Activated T-cell treated with anti-CD3 and anti-CD28 coated beads, Interleukin-2, amount 50 U/mL, for 4 hours (primary cell): ENCODE measurements around the gene COL4A3. TPM values are rescaled to one million over a fixed set of nuclear protein-coding genes. Genes with fewer than 3 reads are reported as not detected.

Experiments
- ATAC-seq, 2 donors: fragments of 200-7000 bp; cut with Tn5 transposase; one replicate each; pipeline ENCODE4 v1.10.0; 2021
- DNase-seq: peaks from one replicate; pipeline ENCODE4 v3.0.0-alpha.2; 2020
- H3K27me3 Mint-ChIP-seq: one replicate; pipeline ENCODE4 v1.8.0; 2021; ENCODE audit warnings: low read depth, mixed read lengths
- H3K36me3 Mint-ChIP-seq: one replicate; pipeline ENCODE4 v1.8.0; 2022; ENCODE audit warnings: mixed read lengths; ENCODE audit not compliant: insufficient read depth
- H3K4me1 Mint-ChIP-seq: one replicate; pipeline ENCODE4 v1.8.0; 2021; ENCODE audit warnings: low read depth, mixed read lengths
- H3K4me3 Mint-ChIP-seq: one replicate; pipeline ENCODE4 v1.8.0; 2021; ENCODE audit warnings: mild to moderate bottlenecking, moderate library complexity, mixed read lengths
- H3K9me3 Mint-ChIP-seq: one replicate; pipeline ENCODE4 v1.8.0; 2021; ENCODE audit warnings: mixed read lengths
- total RNA-seq, 3 donors: library from RNA; stranded (reverse); gene quantifications; one replicate each; pipeline ENCODE4 v1.2.1, GENCODE V29; 2021

Gene COL4A3
- under 1 TPM in 1 of 3 donors, not detected in 2; 0.16 TPM for total RNA-seq

- Mint-ChIP-seq H3K4me3 (peak within 1 kb of the TSS; percentile 67), H3K4me1 (peaks cover 8% of the 10 kb centered on the region), H3K36me3 (no peaks in the 10 kb centered on the region), H3K9me3 (peaks cover under 1% of the 10 kb centered on the region), H3K27me3 (peaks cover 54% of the 10 kb centered on the region)
- ATAC-seq (peak; percentile 54 to 57), DNase-seq (no peak)
These were observed at the start of gene COL4A3, which contains the start of gene COL4A4 for GRCh38 chr2:227163998-227164762. COL4A3 (plus strand) TSS chr2:227164624; CDS start chr2:227164727, 103 bp downstream. COL4A4 (minus strand) TSS chr2:227164205; CDS start chr2:227147483, 16,722 bp downstream.

- H3K36me3 Mint-ChIP-seq: no peaks in the 10 kb centered on the region
- ATAC-seq: no peak
- H3K9me3 Mint-ChIP-seq: no peaks in the 10 kb centered on the region
These were observed 48.7 kb upstream of the COL4A3 start for GRCh38 chr2:227115761-227116160.

DNA sequence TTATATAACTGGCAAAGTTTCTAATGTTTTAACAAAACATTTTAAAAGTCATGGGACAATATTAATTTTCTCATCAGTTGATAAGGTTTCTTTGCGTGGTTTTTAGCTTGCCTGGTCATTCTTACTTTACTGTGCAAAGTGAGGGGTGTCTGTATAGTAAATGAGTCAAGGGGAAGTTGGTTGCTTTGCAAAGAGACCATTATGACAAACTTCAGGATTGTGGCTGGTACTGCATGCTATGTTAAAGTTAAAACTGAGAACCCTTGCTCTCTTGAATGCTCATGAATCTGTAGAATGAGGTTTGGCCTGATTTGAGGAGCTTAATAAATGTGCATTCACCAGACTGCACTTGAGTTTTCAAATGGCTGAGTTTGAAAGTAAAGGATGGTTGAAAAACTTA lies 47.4 kb upstream of the COL4A3 start:
- no peak for ATAC-seq
- no peaks in the 10 kb centered on the region for H3K9me3 Mint-ChIP-seq
- H3K27me3 Mint-ChIP-seq: peaks cover 5% of the 10 kb centered on the region
- H3K4me3 Mint-ChIP-seq: no peak overlapping the region
- DNase-seq: no peak
- no peaks in the 10 kb centered on the region for H3K4me1 Mint-ChIP-seq
- H3K36me3 Mint-ChIP-seq: no peaks in the 10 kb centered on the region

More at GRCh38 chr2:227115761-227116160, 48.7 kb upstream of the COL4A3 start:
- Mint-ChIP-seq H3K4me3 (no peak overlapping the region), H3K4me1 (no peaks in the 10 kb centered on the region), H3K27me3 (peaks cover 5% of the 10 kb centered on the region)
- DNase-seq: no peak

DNA sequence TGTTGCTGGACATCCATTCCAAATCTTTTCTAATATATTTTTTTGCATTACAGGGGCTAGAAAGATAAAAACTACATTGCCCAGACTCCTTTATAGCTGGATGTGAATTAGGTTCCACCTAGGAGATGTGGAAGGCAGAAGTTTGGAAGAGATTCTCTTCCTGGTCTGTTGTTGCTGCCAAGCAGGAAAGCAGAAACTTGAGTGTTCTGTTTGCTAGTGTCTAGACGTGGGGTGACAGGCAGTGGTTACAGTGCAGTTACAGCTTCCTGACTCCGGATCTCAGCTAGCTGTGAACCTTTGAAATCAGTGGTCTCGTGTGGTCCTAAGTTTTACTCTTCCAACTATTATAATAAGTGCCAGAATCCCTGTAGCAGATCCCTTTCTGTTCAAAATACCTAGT lies 46.6 kb upstream of the COL4A3 start:
- H3K36me3 Mint-ChIP-seq: no peaks in the 10 kb centered on the region
- H3K9me3 Mint-ChIP-seq: no peaks in the 10 kb centered on the region
- H3K27me3 Mint-ChIP-seq: peaks cover 2% of the 10 kb centered on the region
- H3K4me3 Mint-ChIP-seq: no peak overlapping the region
- no peaks in the 10 kb centered on the region for H3K4me1 Mint-ChIP-seq
- DNase-seq (no peak), ATAC-seq (no peak)

DNA sequence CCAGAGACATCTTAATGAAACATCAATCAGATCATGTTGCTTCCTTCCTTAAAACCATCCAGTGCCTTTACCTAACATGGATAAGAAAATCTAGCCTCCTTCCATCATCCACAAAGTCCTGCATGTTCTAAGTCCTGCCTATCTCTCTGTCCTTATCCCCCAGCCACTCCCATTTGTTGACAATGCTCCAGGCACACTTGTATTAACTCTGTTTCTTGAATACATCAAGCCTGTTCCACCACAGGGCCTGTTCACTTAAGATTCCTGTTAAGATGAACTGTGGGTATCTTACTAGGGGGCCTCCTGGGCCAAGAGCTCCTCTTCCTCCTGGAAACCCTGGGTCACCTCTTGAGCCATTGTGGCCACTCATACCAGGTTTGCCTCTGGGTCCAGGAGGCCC lies 46.1 kb upstream of the COL4A3 start:
- no peaks in the 10 kb centered on the region for H3K36me3 Mint-ChIP-seq

GRCh38 chr2:227123697-227124096 lies 40.7 kb upstream of the COL4A3 start:
- Mint-ChIP-seq H3K9me3 (no peaks in the 10 kb centered on the region), H3K36me3 (no peaks in the 10 kb centered on the region)
- no peak for DNase-seq

More for the DNA sequence above, 46.1 kb upstream of the COL4A3 start:
- DNase-seq (no peak), ATAC-seq (no peak)
- H3K27me3 Mint-ChIP-seq: peaks cover 6% of the 10 kb centered on the region
- no peaks in the 10 kb centered on the region for H3K9me3 Mint-ChIP-seq
- no peaks in the 10 kb centered on the region for H3K4me1 Mint-ChIP-seq
- H3K4me3 Mint-ChIP-seq: no peak overlapping the region

GRCh38 chr2:227124811-227125210 lies 39.6 kb upstream of the COL4A3 start:
- H3K4me3 Mint-ChIP-seq: no peak overlapping the region
- no peaks in the 10 kb centered on the region for H3K36me3 Mint-ChIP-seq
- ATAC-seq: no peak

More at GRCh38 chr2:227123697-227124096, 40.7 kb upstream of the COL4A3 start:
- H3K27me3 Mint-ChIP-seq: peaks cover 9% of the 10 kb centered on the region
- no peak for ATAC-seq
- H3K4me1 Mint-ChIP-seq: no peaks in the 10 kb centered on the region
- no peak overlapping the region for H3K4me3 Mint-ChIP-seq

DNA sequence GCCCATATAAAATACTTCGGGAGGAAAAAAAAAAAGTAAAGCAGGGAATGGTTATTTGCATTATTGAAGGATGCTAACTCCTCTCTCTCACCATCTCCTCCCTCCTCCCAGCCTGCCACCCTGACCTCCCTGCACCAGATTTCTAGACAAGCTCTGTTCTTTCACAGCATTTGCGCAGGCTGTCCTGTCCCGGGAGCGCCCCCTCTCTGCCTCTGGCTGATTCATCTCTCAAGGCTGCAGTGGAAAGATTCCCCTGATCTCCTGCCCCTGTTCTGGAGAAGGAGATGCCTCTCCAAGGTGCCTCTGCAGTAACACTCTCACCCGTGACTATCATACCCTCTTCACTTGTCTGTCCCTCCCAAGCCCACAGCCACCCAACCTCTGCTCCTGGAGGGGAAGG lies 38.9 kb upstream of the COL4A3 start:
- no peak for DNase-seq
- Mint-ChIP-seq H3K4me1 (no peaks in the 10 kb centered on the region), H3K4me3 (no peak overlapping the region)

More at GRCh38 chr2:227124811-227125210, 39.6 kb upstream of the COL4A3 start:
- no peaks in the 10 kb centered on the region for H3K4me1 Mint-ChIP-seq
- no peaks in the 10 kb centered on the region for H3K9me3 Mint-ChIP-seq
- no peak for DNase-seq
- H3K27me3 Mint-ChIP-seq: peaks cover 12% of the 10 kb centered on the region

DNA sequence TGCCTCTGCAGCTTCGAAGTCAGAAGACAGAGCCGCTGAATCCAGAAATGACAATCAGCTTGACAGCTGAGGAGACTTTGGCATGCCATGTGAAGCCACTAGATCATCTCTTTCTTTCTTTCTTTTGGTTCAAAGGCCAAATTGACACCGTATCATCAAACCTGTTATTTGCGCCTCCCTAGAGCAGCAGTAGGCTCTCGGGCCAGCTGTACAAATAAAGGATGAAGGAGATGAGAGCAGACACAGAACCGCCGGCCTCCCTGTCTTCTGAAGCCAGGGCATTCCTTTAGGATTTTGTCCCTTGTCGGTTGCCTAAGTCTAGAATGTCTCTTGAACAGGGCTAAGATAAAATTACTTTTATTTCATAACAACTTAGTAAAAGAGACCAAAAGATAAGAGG lies 37.2 kb upstream of the COL4A3 start:
- ATAC-seq: no peak
- no peaks in the 10 kb centered on the region for H3K4me1 Mint-ChIP-seq
- no peak overlapping the region for H3K4me3 Mint-ChIP-seq
- H3K27me3 Mint-ChIP-seq: peaks cover 15% of the 10 kb centered on the region
- H3K9me3 Mint-ChIP-seq: no peaks in the 10 kb centered on the region
- no peak for DNase-seq
- no peaks in the 10 kb centered on the region for H3K36me3 Mint-ChIP-seq

More for the DNA sequence above, 38.9 kb upstream of the COL4A3 start:
- ATAC-seq: no peak
- H3K36me3 Mint-ChIP-seq: no peaks in the 10 kb centered on the region
- H3K27me3 Mint-ChIP-seq: peaks cover 13% of the 10 kb centered on the region
- no peaks in the 10 kb centered on the region for H3K9me3 Mint-ChIP-seq

DNA sequence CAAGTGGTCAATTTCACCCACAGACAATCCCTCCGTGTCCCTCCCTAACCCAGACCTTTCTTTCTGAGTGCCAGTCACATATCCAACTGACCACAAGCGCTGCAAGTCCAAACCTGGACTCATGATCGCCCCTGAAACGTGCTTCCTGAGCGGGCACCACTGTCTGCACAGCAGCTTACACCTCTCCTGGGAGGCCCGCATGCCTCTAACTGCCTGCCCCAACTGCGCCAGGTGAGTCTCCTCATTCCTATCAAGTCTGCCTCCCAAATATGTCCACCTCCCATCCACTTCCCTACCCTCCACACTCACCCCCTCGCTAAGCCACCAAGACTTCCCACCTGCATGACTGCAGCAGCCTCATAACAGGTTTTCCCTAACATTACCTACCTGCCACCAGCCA lies 33.8 kb upstream of the COL4A3 start:
- no peaks in the 10 kb centered on the region for H3K4me1 Mint-ChIP-seq
- peaks cover 11% of the 10 kb centered on the region for H3K27me3 Mint-ChIP-seq
- DNase-seq (no peak), ATAC-seq (no peak)
- no peaks in the 10 kb centered on the region for H3K9me3 Mint-ChIP-seq
- H3K36me3 Mint-ChIP-seq: no peaks in the 10 kb centered on the region
- no peak overlapping the region for H3K4me3 Mint-ChIP-seq

DNA sequence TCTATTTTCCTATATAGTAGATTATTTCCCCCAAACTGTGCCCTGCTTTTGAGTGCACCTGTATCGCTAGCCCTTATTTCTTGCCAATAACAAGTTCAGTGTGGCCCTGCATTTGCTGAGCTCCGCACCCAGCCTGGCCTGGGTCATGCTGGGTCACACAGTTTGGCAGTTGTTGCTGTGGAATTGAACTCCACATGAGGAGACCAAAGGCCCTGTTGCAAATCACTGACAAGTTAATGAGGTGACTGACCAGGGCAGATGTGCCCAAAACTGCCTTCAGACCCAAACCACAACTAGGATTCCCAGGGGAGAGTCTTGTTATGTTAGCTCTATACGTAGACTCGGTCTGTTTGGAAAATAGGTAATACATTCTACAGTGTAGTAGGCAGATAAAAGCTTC lies 31.4 kb upstream of the COL4A3 start:
- no peaks in the 10 kb centered on the region for H3K4me1 Mint-ChIP-seq
- DNase-seq: no peak
- peaks cover 11% of the 10 kb centered on the region for H3K27me3 Mint-ChIP-seq
- H3K36me3 Mint-ChIP-seq: no peaks in the 10 kb centered on the region
- no peak overlapping the region for H3K4me3 Mint-ChIP-seq
- no peak for ATAC-seq
- H3K9me3 Mint-ChIP-seq: no peaks in the 10 kb centered on the region

DNA sequence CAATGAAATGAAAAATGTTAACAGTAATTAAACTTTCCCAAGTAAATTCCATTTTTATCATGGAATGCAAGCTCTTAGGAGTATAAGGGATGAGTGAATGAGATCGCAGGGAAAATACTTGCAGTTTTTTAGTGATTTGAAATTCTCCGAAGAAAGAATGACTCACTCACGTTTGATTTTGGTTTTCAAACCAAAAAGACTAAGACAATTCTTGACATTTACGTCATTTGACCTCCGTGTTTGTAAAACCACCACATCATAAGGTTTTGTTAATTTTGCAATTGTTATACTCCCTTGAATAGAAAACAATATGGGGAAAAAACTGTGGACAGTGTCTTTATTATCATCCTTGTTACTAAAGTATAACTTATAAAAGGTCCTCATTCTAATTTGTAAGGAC lies 29.8 kb upstream of the COL4A3 start:
- no peaks in the 10 kb centered on the region for H3K4me1 Mint-ChIP-seq
- ATAC-seq (no peak), DNase-seq (no peak)
- no peaks in the 10 kb centered on the region for H3K36me3 Mint-ChIP-seq
- H3K9me3 Mint-ChIP-seq: no peaks in the 10 kb centered on the region
- H3K4me3 Mint-ChIP-seq: no peak overlapping the region
- peaks cover 3% of the 10 kb centered on the region for H3K27me3 Mint-ChIP-seq

DNA sequence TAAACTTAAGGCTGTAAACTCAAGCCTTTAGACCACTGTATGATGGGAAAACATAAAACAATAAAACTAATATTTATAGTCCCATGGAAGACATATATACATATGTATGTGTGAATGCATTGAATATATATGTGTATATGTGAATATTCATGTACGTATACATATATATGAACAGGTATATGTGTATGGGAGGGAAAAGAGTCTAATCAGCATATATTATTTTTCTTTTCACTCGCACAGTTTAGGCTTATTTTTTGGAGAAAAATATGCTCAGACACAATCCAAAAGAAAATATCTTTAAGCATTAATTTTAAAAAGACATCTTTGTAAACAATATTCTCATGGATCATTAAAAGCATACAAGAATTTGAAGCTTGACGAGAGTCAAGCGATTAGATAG lies 23.1 kb upstream of the COL4A3 start:
- no peak for ATAC-seq
- peaks cover 5% of the 10 kb centered on the region for H3K27me3 Mint-ChIP-seq
- no peaks in the 10 kb centered on the region for H3K36me3 Mint-ChIP-seq
- no peak for DNase-seq
- H3K4me3 Mint-ChIP-seq: no peak overlapping the region
- H3K9me3 Mint-ChIP-seq: no peaks in the 10 kb centered on the region
- H3K4me1 Mint-ChIP-seq: no peaks in the 10 kb centered on the region

DNA sequence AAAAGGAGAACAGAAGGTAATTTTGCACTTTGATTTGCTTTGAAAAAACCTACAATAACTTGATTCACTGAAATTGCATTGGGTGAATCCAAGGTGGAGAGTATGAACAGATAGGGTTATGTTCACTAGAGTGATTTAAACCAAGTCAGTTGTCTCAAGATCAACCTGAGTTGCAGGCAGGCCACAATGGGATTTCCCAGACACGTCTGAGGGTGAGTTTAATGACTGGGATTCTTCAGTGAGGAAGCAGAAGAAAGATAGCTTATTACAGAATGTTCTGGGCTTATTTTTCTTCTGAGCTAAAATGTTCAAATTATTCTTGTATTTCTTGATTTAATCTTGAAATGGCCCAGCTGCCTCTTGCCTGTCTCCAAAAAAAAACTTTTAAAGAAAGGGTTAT lies 20.5 kb upstream of the COL4A3 start:
- Mint-ChIP-seq H3K9me3 (no peaks in the 10 kb centered on the region), H3K36me3 (no peaks in the 10 kb centered on the region)
- no peak for ATAC-seq

DNA sequence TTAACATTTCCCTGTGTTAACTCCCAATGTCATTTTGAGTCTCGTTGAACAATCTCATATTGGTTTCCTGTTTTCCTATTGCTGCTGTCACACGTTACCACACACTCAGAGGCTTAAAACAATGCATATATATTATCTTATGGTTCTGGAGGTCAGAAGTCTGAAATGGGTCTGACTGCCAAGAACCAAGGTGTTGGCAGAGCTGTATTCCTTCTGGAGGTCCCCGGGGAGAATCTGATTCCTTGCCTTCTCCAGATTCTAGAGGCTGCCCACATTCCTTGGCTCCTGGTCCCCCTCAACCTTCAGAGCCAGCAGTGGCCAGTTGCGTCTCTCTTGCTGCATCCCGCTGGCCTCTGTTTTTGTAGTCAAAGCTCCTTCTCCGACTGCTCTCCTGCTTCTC lies 18.0 kb upstream of the COL4A3 start:
- no peaks in the 10 kb centered on the region for H3K4me1 Mint-ChIP-seq
- H3K9me3 Mint-ChIP-seq: no peaks in the 10 kb centered on the region
- no peaks in the 10 kb centered on the region for H3K36me3 Mint-ChIP-seq
- H3K4me3 Mint-ChIP-seq: no peak overlapping the region
- ATAC-seq: no peak
- DNase-seq: no peak
- H3K27me3 Mint-ChIP-seq: peaks cover 6% of the 10 kb centered on the region

More for the DNA sequence above, 20.5 kb upstream of the COL4A3 start:
- Mint-ChIP-seq H3K27me3 (peaks cover 6% of the 10 kb centered on the region), H3K4me3 (no peak overlapping the region), H3K4me1 (no peaks in the 10 kb centered on the region)
- DNase-seq: no peak
